HG03139 (cell line): Measurements from ENCODE around the gene MALAT1.
"Not testable (repeated sequence)": the region's sequence is repeated elsewhere in the genome, so short reads cannot be mapped to it uniquely, and the experiment has no call there.

ENCODE experiments used
- ATAC-seq: cut with Tn5 transposase; IDR thresholded peaks from one replicate; pipeline ENCODE4 v1.9.1; 2021; ENCODE audit not compliant: unreplicated experiment

MALAT1 gene

GRCh38 chr11:65498977-65499712, at the start of gene MALAT1:
TSS of gene MALAT1 (plus strand) at chr11:65499045.
- ATAC-seq: no peak

- not testable (repeated sequence) for ATAC-seq
Measured at GRCh38 chr11:65451301-65451700, 47.5 kb upstream of the MALAT1 start.

GRCh38 chr11:65452259-65452658, 46.6 kb upstream of the MALAT1 start:
- ATAC-seq: not testable (repeated sequence)

GRCh38 chr11:65452806-65453490, 45.9 kb upstream of the MALAT1 start:
- no peak for ATAC-seq

- ATAC-seq: no peak
Measured at GRCh38 chr11:65454311-65454695, 44.5 kb upstream of the MALAT1 start.

GRCh38 chr11:65454696-65455456, 44.0 kb upstream of the MALAT1 start:
- peak; percentile 68 for ATAC-seq

GRCh38 chr11:65456418-65456817, 42.4 kb upstream of the MALAT1 start:
- no peak for ATAC-seq

GRCh38 chr11:65459552-65459951, 39.3 kb upstream of the MALAT1 start:
- ATAC-seq: no peak

GRCh38 chr11:65465471-65465870, 33.4 kb upstream of the MALAT1 start:
- ATAC-seq: not testable (repeated sequence)

- ATAC-seq: not testable (repeated sequence)
Measured at GRCh38 chr11:65467306-65467705, 31.5 kb upstream of the MALAT1 start.

- ATAC-seq: no peak
Measured at GRCh38 chr11:65468874-65469333, 29.9 kb upstream of the MALAT1 start.

- no peak for ATAC-seq
Measured at GRCh38 chr11:65470433-65471049, 28.3 kb upstream of the MALAT1 start.

GRCh38 chr11:65471447-65471891, 27.4 kb upstream of the MALAT1 start:
- no peak for ATAC-seq

- ATAC-seq: not testable (repeated sequence)
Measured at GRCh38 chr11:65472588-65473277, 26.1 kb upstream of the MALAT1 start.

- no peak for ATAC-seq
Measured at GRCh38 chr11:65473278-65473860, 25.5 kb upstream of the MALAT1 start.

GRCh38 chr11:65474864-65475263, 24.0 kb upstream of the MALAT1 start:
- ATAC-seq: no peak

GRCh38 chr11:65476632-65477148, 22.2 kb upstream of the MALAT1 start:
- ATAC-seq: no peak

GRCh38 chr11:65477149-65477965, 21.5 kb upstream of the MALAT1 start:
- ATAC-seq: peak; percentile 83
